ENCODE results near the gene ADCY4. TPM values are rescaled to one million over a fixed set of nuclear protein-coding genes. Genes with fewer than 3 reads are reported as not detected.

Gene ADCY4
- total and polyA plus RNA-seq, 2 of the 13 experiments (the other 11 are each of a cell fraction or from before 2014, with no cell fraction given), result 0.03 TPM; not detected in 1

- TF ChIP-seq ARID2 (CRISPR knock-in tag; IDR thresholded peaks at IDR 0.05; ENCODE audit: borderline replicate concordance) (no peak; the same call in none of the 2 replicates), ZBTB34 (CRISPR knock-in tag; IDR thresholded peaks at IDR 0.05) (peak; percentile 64; the same call in 1 of the 2 replicates), ISL2 (CRISPR knock-in tag; IDR thresholded peaks at IDR 0.05) (no peak), ZBTB4 (CRISPR knock-in tag; IDR thresholded peaks at IDR 0.05; ENCODE audit: borderline replicate concordance) (peak; percentile 59; the same call in 1 of the 2 replicates), NR2C2 (CRISPR knock-in tag; IDR thresholded peaks at IDR 0.05; ENCODE audit: borderline replicate concordance) (peak; percentile 78), ZNF788 (CRISPR knock-in tag; IDR thresholded peaks at IDR 0.05; ENCODE audit: borderline replicate concordance) (peak; percentile 91; the same call in 1 of the 2 replicates), ZNF556 (CRISPR knock-in tag; IDR thresholded peaks at IDR 0.05; ENCODE audit: borderline replicate concordance) (peak; percentile 93; the same call in 1 of the 2 replicates), CREBL2 (CRISPR knock-in tag; IDR thresholded peaks at IDR 0.05; ENCODE audit: borderline replicate concordance) (peak; percentile 97; the same call in 1 of the 2 replicates), ZNF160 (CRISPR knock-in tag; IDR thresholded peaks at IDR 0.05) (peak; percentile 13; the same call in 1 of the 2 replicates), ZNF280B (CRISPR knock-in tag; IDR thresholded peaks at IDR 0.05; ENCODE audit: borderline replicate concordance) (peak; percentile 97), REL (CRISPR knock-in tag; conservative IDR thresholded peaks at IDR 0.05) (peak; percentile 95), STAT6 (CRISPR knock-in tag; IDR thresholded peaks at IDR 0.05; ENCODE audit: borderline replicate concordance) (no peak), NFKBIZ (CRISPR knock-in tag; IDR thresholded peaks at IDR 0.05) (no peak; the same call in 1 of the 2 replicates), FIP1L1 (IDR thresholded peaks at IDR 0.05; ENCODE audit: borderline replicate concordance, insufficient read depth, low read depth, low read length) (no peak), RARG (CRISPR knock-in tag; IDR thresholded peaks at IDR 0.05; ENCODE audit: low read depth) (peak; percentile 93; the same call in 1 of the 2 replicates)
These were observed 2.4 kb downstream of the ADCY4 start (continued) for GRCh38 chr14:24332268-24332993.

All from HepG2 (cell line).